Measurements from ENCODE around the gene ZNF423.

DNA sequence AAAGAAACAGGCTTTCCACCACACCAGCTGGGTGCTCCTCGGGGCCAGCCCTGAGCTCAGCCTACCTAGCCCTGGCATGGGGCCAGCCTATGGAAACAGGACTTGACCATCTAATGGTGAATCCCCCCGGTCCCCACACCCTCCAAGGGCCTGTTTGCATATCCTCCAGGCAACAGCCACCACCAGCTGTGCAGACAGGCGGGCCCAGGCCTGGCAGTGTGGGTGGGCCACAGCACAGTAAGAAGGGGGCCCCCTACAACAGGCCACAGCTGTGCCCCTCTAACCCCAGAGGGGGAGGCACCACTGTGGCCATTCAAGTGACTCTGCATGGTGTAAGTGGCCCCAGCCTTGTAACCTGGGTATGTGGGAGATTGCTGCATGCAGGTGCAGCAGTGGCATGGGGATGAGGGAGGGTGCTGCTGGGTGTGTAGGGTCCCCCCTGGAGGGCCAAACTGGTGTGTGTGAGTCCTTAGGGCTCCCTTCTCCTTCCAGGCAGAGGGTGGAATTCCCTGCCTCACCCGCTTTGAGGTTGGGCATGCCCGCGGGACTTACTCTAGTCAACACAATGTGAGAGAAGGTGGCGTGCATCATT lies 334.1 kb downstream of the ZNF423 start:
- TF ChIP-seq, protein P1, sequence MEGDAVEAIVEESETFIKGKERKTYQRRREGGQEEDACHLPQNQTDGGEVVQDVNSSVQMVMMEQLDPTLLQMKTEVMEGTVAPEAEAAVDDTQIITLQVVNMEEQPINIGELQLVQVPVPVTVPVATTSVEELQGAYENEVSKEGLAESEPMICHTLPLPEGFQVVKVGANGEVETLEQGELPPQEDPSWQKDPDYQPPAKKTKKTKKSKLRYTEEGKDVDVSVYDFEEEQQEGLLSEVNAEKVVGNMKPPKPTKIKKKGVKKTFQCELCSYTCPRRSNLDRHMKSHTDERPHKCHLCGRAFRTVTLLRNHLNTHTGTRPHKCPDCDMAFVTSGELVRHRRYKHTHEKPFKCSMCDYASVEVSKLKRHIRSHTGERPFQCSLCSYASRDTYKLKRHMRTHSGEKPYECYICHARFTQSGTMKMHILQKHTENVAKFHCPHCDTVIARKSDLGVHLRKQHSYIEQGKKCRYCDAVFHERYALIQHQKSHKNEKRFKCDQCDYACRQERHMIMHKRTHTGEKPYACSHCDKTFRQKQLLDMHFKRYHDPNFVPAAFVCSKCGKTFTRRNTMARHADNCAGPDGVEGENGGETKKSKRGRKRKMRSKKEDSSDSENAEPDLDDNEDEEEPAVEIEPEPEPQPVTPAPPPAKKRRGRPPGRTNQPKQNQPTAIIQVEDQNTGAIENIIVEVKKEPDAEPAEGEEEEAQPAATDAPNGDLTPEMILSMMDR (conservative IDR thresholded peaks at IDR 0.05 in 1 of 2, IDR thresholded peaks at IDR 0.05 in 1 of 2; ENCODE audit: extremely low read depth in 1 of 2, insufficient read depth in 1 of 2, low read depth in 1 of 2, low read length in 2 of 2) = no peak
- TF ChIP-seq EZH2 (IDR thresholded peaks at IDR 0.05; ENCODE audit: borderline replicate concordance, low read length) = no peak
